Measurements from ENCODE around the gene TIGD1. TPM values are rescaled to one million over a fixed set of nuclear protein-coding genes. Genes with fewer than 3 reads are reported as not detected.

The TIGD1 gene
- polyA plus RNA-seq, 1 of the 3 experiments (the other 2 are of a cell fraction) = 4.6 TPM

DNA sequence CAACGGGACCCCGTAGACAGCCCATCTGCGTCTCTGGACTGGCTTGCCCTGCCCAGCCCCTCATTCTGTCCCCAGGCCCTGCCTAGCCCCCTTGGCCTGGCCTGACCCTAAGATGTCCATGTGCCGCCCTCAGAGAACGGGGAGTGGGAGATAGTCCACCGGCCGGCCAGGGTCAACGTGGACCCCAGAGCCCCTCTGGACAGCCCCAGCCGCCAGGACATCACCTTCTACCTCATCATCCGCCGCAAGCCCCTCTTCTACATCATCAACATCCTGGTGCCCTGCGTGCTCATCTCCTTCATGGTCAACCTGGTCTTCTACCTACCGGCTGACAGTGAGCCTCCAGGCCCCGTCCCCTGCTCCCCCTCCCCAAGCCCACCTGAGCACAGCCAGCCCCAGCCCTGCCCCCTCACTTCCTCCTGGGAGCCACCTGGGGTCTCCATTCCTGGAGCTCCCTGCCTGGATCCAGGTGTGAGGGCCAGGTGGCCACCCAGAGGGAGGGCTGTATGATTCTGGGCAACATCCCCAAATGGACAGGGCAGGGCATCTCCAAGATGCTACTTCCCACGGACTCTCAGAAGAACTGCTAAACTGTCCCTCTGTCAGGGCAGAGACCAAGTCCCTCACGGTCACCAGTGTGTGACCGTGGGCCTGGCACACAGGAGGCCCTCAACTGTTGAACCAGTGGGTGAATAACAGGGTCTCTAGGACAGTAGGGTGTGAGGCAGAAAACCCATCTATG, 20.4 kb downstream of the TIGD1 start:
- H3K4me3 ChIP-seq (ENCODE audit: low read depth in 2 of 2, low read length in 1 of 2) = no peak overlapping the region
- peak; percentile 12 for DNase-seq
- H3K4me2 ChIP-seq = no peak overlapping the region
- H3K9me3 ChIP-seq = no peaks in the 10 kb centered on the region
- H3K9me2 ChIP-seq = no peaks in the 10 kb centered on the region
- POLR2A ChIA-PET = no interaction called here
- no peak overlapping the region for H2AFZ ChIP-seq (ENCODE audit: low read depth)
- TF ChIP-seq, protein P1, sequence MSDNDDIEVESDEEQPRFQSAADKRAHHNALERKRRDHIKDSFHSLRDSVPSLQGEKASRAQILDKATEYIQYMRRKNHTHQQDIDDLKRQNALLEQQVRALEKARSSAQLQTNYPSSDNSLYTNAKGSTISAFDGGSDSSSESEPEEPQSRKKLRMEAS (IDR thresholded peaks at IDR 0.05; ENCODE audit: low read depth) = no peak
- no peak for TF ChIP-seq TAF1 (IDR thresholded peaks at IDR 0.05; ENCODE audit: borderline replicate concordance, low read depth, low read length)
- no peak for TF ChIP-seq CHD2 (IDR thresholded peaks at IDR 0.05; ENCODE audit: low read length, partially characterized antibody)
- no peak for TF ChIP-seq GATA2 (CRISPR knock-in tag; IDR thresholded peaks at IDR 0.05)
- no peak for TF ChIP-seq MEF2A (IDR thresholded peaks at IDR 0.05; ENCODE audit: borderline replicate concordance, low read depth)
- TF ChIP-seq NFIC (IDR thresholded peaks at IDR 0.05; ENCODE audit: borderline replicate concordance) = no peak
- no peak for TF ChIP-seq RCOR1 (IDR thresholded peaks at IDR 0.05; ENCODE audit: low read length)
- TF ChIP-seq, protein P2, sequence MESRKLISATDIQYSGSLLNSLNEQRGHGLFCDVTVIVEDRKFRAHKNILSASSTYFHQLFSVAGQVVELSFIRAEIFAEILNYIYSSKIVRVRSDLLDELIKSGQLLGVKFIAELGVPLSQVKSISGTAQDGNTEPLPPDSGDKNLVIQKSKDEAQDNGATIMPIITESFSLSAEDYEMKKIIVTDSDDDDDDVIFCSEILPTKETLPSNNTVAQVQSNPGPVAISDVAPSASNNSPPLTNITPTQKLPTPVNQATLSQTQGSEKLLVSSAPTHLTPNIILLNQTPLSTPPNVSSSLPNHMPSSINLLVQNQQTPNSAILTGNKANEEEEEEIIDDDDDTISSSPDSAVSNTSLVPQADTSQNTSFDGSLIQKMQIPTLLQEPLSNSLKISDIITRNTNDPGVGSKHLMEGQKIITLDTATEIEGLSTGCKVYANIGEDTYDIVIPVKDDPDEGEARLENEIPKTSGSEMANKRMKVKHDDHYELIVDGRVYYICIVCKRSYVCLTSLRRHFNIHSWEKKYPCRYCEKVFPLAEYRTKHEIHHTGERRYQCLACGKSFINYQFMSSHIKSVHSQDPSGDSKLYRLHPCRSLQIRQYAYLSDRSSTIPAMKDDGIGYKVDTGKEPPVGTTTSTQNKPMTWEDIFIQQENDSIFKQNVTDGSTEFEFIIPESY (IDR thresholded peaks at IDR 0.05; ENCODE audit: borderline replicate concordance, low read depth) = no peak
- no peak for TF ChIP-seq JUND (IDR thresholded peaks at IDR 0.05)
- no peak for TF ChIP-seq SIN3A (IDR thresholded peaks at IDR 0.05; ENCODE audit: borderline replicate concordance, low read depth, low read length)
- TF ChIP-seq, protein P3, sequence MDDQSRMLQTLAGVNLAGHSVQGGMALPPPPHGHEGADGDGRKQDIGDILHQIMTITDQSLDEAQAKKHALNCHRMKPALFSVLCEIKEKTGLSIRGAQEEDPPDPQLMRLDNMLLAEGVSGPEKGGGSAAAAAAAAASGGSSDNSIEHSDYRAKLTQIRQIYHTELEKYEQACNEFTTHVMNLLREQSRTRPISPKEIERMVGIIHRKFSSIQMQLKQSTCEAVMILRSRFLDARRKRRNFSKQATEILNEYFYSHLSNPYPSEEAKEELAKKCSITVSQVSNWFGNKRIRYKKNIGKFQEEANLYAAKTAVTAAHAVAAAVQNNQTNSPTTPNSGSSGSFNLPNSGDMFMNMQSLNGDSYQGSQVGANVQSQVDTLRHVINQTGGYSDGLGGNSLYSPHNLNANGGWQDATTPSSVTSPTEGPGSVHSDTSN (IDR thresholded peaks at IDR 0.05) = no peak
- TF ChIP-seq, protein P4, sequence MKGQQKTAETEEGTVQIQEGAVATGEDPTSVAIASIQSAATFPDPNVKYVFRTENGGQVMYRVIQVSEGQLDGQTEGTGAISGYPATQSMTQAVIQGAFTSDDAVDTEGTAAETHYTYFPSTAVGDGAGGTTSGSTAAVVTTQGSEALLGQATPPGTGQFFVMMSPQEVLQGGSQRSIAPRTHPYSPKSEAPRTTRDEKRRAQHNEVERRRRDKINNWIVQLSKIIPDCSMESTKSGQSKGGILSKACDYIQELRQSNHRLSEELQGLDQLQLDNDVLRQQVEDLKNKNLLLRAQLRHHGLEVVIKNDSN (IDR thresholded peaks at IDR 0.05; ENCODE audit: borderline replicate concordance, low read depth) = no peak
- TF ChIP-seq, protein P5, sequence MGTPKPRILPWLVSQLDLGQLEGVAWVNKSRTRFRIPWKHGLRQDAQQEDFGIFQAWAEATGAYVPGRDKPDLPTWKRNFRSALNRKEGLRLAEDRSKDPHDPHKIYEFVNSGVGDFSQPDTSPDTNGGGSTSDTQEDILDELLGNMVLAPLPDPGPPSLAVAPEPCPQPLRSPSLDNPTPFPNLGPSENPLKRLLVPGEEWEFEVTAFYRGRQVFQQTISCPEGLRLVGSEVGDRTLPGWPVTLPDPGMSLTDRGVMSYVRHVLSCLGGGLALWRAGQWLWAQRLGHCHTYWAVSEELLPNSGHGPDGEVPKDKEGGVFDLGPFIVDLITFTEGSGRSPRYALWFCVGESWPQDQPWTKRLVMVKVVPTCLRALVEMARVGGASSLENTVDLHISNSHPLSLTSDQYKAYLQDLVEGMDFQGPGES (IDR thresholded peaks at IDR 0.05; ENCODE audit: low read depth, low read length) = no peak
- TF ChIP-seq RAD21 (IDR thresholded peaks at IDR 0.05; ENCODE audit: low read length) = no peak
- no peak for TF ChIP-seq MXI1 (IDR thresholded peaks at IDR 0.05; ENCODE audit: low read depth, low read length)
- TF ChIP-seq SMC3 (IDR thresholded peaks at IDR 0.05; ENCODE audit: low read depth, low read length) = no peak
- TF ChIP-seq EP300 (IDR thresholded peaks at IDR 0.05; ENCODE audit: borderline replicate concordance in 1 of 2, low read depth in 1 of 2, low read length in 1 of 2) = no peak
- no peaks in the 10 kb centered on the region for H3K79me2 ChIP-seq (ENCODE audit: insufficient read depth)
- no peak overlapping the region for H3K27ac ChIP-seq (ENCODE audit: low read depth in 2 of 2, low read length in 1 of 2)
- H3F3A ChIP-seq (replicated peaks; ENCODE audit: insufficient read depth) = no peaks in the 10 kb centered on the region
- CTCF ChIA-PET = interaction anchor here (5.4 kb wide), 1 partner anchor 8 kb away, joined by 32 read pairs; the partner anchor contains the start of gene PRSS56
- WGBS (ENCODE audit: low lambda C conversion rate) = 66% methylated on average over 15 of the region's 17 CpGs
- no peak overlapping the region for H3K9ac ChIP-seq
- H3K27me3 ChIP-seq (ENCODE audit: insufficient read depth) = no peaks in the 10 kb centered on the region
- H3K4me1 ChIP-seq (ENCODE audit: control insufficient read depth in 1 of 2, insufficient read depth in 2 of 2, low read depth in 1 of 2, low read length in 1 of 2) = peaks cover 0 to 11% of the 10 kb centered on the region in 2 experiments; a peak in 1 of 4 replicates
- H3K36me3 ChIP-seq (replicated peaks in 1 of 2; ENCODE audit: control insufficient read depth in 1 of 2, insufficient read depth in 2 of 2, low read length in 1 of 2) = no peaks in the 10 kb centered on the region
- H4K20me1 ChIP-seq (ENCODE audit: insufficient read depth) = no peaks in the 10 kb centered on the region
